ENCODE results near the gene GJA3.

Gene GJA3

GRCh38 chr13:20119960-20120359 lies 40.9 kb downstream of the GJA3 start:
- H3K27ac ChIP-seq (ENCODE audit: low read length) = no peak overlapping the region
- H3K4me2 ChIP-seq (ENCODE audit: low read length) = peak overlapping the region; percentile 63
- no peaks in the 10 kb centered on the region for H4K20me1 ChIP-seq (ENCODE audit: insufficient read depth, low read length)
- peaks cover 13% of the 10 kb centered on the region for H3K4me1 ChIP-seq (ENCODE audit: low read length)
- H2AFZ ChIP-seq (ENCODE audit: low read depth, low read length) = peak overlapping the region; percentile 86; the same call in 1 of the 2 replicates
- no peak overlapping the region; the same call in 1 of the 2 replicates for H3K4me3 ChIP-seq (ENCODE audit: low read length)
- H3K27me3 ChIP-seq (ENCODE audit: low read depth, low read length) = peaks cover 6% of the 10 kb centered on the region
- H3K9ac ChIP-seq (ENCODE audit: low read length) = no peak overlapping the region
- no peaks in the 10 kb centered on the region for H3K36me3 ChIP-seq (replicated peaks; ENCODE audit: low read depth, low read length)
- TF ChIP-seq EZH2phosphoT487 (IDR thresholded peaks at IDR 0.05; ENCODE audit: low read depth) = no peak
- TF ChIP-seq, protein P1, sequence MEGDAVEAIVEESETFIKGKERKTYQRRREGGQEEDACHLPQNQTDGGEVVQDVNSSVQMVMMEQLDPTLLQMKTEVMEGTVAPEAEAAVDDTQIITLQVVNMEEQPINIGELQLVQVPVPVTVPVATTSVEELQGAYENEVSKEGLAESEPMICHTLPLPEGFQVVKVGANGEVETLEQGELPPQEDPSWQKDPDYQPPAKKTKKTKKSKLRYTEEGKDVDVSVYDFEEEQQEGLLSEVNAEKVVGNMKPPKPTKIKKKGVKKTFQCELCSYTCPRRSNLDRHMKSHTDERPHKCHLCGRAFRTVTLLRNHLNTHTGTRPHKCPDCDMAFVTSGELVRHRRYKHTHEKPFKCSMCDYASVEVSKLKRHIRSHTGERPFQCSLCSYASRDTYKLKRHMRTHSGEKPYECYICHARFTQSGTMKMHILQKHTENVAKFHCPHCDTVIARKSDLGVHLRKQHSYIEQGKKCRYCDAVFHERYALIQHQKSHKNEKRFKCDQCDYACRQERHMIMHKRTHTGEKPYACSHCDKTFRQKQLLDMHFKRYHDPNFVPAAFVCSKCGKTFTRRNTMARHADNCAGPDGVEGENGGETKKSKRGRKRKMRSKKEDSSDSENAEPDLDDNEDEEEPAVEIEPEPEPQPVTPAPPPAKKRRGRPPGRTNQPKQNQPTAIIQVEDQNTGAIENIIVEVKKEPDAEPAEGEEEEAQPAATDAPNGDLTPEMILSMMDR (IDR thresholded peaks at IDR 0.05; ENCODE audit: low read depth, low read length) = no peak
- H3K9me3 ChIP-seq (ENCODE audit: insufficient read depth, low read length) = no peaks in the 10 kb centered on the region
- H3K79me2 ChIP-seq (ENCODE audit: low read length) = no peaks in the 10 kb centered on the region

- Histone ChIP-seq H3K27me3 (ENCODE audit: low read depth, low read length) (no peaks in the 10 kb centered on the region), H3K4me1 (ENCODE audit: low read length) (peaks cover 13% of the 10 kb centered on the region), H3K9ac (ENCODE audit: low read length) (peak overlapping the region; percentile 71), H3K27ac (ENCODE audit: low read length) (no peak overlapping the region), H3K9me3 (ENCODE audit: insufficient read depth, low read length) (no peaks in the 10 kb centered on the region), H4K20me1 (ENCODE audit: insufficient read depth, low read length) (no peaks in the 10 kb centered on the region), H3K4me2 (ENCODE audit: low read length) (peak overlapping the region; percentile 63), H3K4me3 (ENCODE audit: low read length) (peak overlapping the region; percentile 89), H3K79me2 (ENCODE audit: low read length) (no peaks in the 10 kb centered on the region), H2AFZ (ENCODE audit: low read depth, low read length) (peak overlapping the region; percentile 86), H3K36me3 (replicated peaks; ENCODE audit: low read depth, low read length) (no peaks in the 10 kb centered on the region)
- no peak for TF ChIP-seq EZH2phosphoT487 (IDR thresholded peaks at IDR 0.05; ENCODE audit: low read depth)
- TF ChIP-seq, protein P1 (IDR thresholded peaks at IDR 0.05; ENCODE audit: low read depth, low read length) = no peak
These were observed 42.3 kb downstream of the GJA3 start for GRCh38 chr13:20118268-20119140.

- no peak overlapping the region for H3K4me2 ChIP-seq (ENCODE audit: low read length)
- peaks cover 13% of the 10 kb centered on the region for H3K4me1 ChIP-seq (ENCODE audit: low read length)
- H3K4me3 ChIP-seq (ENCODE audit: low read length) = no peak overlapping the region
- no peaks in the 10 kb centered on the region for H3K79me2 ChIP-seq (ENCODE audit: low read length)
- no peaks in the 10 kb centered on the region for H3K36me3 ChIP-seq (replicated peaks; ENCODE audit: low read depth, low read length)
- TF ChIP-seq, protein P1 (IDR thresholded peaks at IDR 0.05; ENCODE audit: low read depth, low read length) = no peak
- TF ChIP-seq EZH2phosphoT487 (IDR thresholded peaks at IDR 0.05; ENCODE audit: low read depth) = no peak
- no peaks in the 10 kb centered on the region for H3K27me3 ChIP-seq (ENCODE audit: low read depth, low read length)
- H4K20me1 ChIP-seq (ENCODE audit: insufficient read depth, low read length) = no peaks in the 10 kb centered on the region
- H3K9me3 ChIP-seq (ENCODE audit: insufficient read depth, low read length) = no peaks in the 10 kb centered on the region
- no peak overlapping the region for H3K27ac ChIP-seq (ENCODE audit: low read length)
- H2AFZ ChIP-seq (ENCODE audit: low read depth, low read length) = no peak overlapping the region
- no peak overlapping the region for H3K9ac ChIP-seq (ENCODE audit: low read length)
These were observed 44.6 kb downstream of the GJA3 start for GRCh38 chr13:20116213-20116612.

- Histone ChIP-seq H3K79me2 (ENCODE audit: low read length) (no peaks in the 10 kb centered on the region), H3K4me1 (ENCODE audit: low read length) (0 out of 2 replicates have a peak, but pooled peaks cover 2% of the 10 kb centered on the region), H3K27ac (ENCODE audit: low read length) (no peak overlapping the region), H3K36me3 (replicated peaks; ENCODE audit: low read depth, low read length) (no peaks in the 10 kb centered on the region), H3K4me3 (ENCODE audit: low read length) (no peak overlapping the region), H4K20me1 (ENCODE audit: insufficient read depth, low read length) (no peaks in the 10 kb centered on the region), H3K9me3 (ENCODE audit: insufficient read depth, low read length) (no peaks in the 10 kb centered on the region), H3K9ac (ENCODE audit: low read length) (no peak overlapping the region), H3K27me3 (ENCODE audit: low read depth, low read length) (no peaks in the 10 kb centered on the region), H3K4me2 (ENCODE audit: low read length) (no peak overlapping the region), H2AFZ (ENCODE audit: low read depth, low read length) (no peak overlapping the region)
- no peak for TF ChIP-seq EZH2phosphoT487 (IDR thresholded peaks at IDR 0.05; ENCODE audit: low read depth)
- TF ChIP-seq, protein P1 (IDR thresholded peaks at IDR 0.05; ENCODE audit: low read depth, low read length) = no peak
These were observed 46.7 kb downstream of the GJA3 start for GRCh38 chr13:20114066-20114610.

Measured in OCI-LY3 (cell line).